Right renal cortex interstitium (tissue), 3 donors: ENCODE results near the gene RPP25L. TPM values are rescaled to one million over a fixed set of nuclear protein-coding genes. Genes with fewer than 3 reads are reported as not detected.

Experiments used
- DNase-seq, 3 donors: peaks; one replicate each; pipeline ENCODE4 v3.0.0-alpha.2; 2013; ENCODE audit warnings: low read depth in 3 of 3, low spot score in 2 of 3
- polyA plus RNA-seq, 3 donors: library from polyadenylated mRNA; unstranded; fragments of 120-200 nt; gene quantifications; one replicate each; pipeline ENCODE4 v1.2.1, GENCODE V29; 2013; ENCODE audit not compliant: insufficient read length in 3 of 3

RPP25L gene
- polyA plus RNA-seq, 3 donors = 23.4 to 28.8 (median 28.7) TPM

DNA sequence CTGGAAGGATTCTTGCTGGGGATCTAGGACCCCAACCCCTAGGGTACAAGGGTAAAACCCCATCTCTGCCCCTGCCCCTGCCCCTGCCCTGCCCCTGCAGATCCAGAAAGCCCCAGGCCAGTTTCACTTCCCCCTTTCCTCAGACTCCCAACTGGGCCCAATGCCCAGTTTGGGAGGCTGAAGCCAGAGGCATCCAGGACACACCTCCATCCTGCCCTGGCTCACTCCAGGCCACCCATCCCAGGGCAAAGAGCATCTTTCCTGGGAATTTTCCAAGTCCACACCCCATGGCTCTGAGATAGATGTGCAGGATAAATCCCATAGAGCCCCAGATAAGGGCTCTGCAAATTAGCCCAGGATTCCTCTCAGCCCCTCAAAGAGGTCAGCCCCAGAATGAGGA, 39.8 kb downstream of the RPP25L start:
- no peak for DNase-seq

DNA sequence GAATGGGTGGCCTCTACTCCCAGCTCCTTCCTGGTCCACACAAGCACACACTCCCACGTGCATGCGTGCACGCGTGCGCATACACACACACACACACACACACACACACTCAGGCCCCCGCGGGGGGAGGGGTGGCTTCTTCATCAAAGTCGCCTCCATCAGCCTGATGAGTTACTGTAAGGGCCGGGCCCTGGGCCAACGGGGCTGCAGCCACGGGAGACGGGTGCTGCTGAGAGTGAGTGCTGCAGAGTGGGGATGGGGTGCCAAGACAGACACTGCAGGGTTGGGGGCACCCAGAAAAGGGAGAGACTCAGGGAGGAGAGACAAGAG, 40.5 kb downstream of the RPP25L start:
- DNase-seq = no peak

DNA sequence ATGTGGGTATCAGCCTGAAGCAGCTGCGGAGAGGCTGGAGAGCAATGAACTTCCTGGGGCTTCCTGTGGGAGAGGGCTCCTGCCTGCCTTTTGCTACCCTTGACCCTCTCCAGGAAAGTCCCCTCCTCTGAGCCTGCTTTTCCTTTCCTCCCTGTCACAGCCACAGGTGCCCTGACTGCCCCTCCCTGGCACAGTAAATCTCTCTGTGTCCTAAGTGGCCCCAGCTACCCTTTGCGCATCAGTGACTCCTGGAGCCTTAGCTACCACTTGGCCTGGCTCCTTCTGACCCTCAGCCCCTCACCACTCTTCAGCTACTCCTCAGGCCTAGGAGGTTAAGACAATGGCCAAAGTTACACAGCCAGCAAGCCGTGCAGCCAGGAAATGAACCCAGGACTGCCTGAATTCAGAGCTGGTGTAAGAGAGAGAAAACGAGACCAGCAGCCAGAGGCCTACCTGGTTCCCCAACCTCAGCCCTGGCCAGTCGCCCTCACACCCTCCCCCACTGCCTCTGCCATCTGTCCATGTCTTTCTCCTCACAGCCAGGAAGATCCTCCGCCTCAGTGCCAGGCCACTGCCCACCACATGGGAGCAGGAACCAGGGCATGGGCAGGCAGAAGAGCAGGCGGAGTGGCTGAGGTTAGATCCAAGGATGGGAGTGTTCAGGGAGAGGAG, 41.0 kb downstream of the RPP25L start:
- DNase-seq = no peak

DNA sequence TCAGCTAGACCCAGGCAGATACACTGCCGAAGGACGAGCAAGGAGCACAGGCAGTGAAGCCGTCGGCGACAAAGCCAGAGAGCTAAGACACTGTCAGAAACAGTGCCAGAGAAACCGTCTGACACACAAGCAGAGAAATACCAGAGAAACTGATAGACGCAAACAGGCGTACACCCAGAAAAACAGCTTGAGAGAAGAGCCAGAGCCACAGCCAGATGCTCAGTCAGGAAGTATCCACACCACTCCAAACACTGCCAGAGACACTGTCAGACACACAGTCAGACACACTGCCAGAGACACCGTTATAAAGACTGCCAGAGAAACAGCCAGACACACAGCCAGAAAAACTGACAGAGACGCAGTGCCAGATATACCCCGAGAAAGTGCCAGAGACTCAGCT, 41.5 kb downstream of the RPP25L start:
- no peak for DNase-seq

DNA sequence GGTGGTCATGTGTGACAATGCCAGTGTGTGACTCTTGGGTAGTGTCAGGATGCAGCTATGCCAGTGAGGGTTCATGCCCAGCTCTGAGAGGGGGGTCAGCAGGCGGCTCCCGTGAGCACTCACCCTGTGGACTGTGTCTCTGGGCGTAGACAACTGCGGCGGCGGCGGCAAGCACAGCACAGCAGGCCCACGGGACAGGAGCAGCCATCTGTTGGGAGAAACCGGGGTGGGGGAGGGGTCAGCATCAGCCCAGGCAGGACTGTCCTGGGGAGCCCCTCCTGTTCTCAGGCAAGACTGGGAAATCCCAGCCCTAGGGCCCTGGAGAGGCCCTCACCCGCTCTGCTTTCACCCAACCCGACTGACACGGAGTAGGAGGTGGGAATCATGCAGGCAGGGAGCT, 43.1 kb downstream of the RPP25L start:
- DNase-seq = no peak

DNA sequence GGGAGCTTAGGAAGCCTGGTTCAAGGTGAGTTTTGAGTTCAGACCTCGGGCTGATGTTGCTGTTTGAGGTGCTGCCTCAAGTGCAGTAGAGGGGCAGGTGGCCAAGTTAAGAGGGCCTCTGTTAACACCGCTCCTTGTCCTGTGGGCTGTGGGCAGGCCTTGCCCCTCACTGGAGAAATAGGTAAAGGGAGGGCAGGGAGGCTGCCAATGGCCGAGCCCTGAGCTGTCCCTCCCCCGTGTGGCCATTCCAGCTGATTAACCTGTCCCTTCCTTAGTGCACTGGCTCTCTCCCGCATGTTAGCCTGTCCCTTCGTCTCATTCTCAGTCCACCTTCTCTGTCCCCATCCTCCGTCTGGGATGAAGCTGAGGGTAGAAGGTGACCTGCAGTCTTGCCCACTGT, 43.8 kb downstream of the RPP25L start:
- no peak for DNase-seq

DNA sequence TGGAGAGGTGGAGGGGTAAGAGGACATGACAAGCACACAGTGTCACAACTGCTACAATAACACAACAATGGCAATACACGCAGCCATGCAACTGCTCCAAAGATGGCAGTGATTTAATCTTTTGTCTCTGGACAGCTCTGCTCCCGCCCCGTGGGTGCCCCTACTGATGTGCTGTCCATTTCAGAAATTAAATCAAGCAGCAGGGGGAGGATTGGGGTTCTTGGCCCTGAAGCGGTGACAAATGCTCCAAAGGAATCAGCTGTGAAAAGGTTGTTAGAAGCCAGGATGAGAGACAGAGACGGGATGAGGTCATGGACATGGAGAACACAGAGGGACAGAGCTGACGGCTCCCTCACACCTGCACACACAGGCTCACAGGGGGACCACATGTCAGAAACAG, 44.9 kb downstream of the RPP25L start:
- no peak for DNase-seq

DNA sequence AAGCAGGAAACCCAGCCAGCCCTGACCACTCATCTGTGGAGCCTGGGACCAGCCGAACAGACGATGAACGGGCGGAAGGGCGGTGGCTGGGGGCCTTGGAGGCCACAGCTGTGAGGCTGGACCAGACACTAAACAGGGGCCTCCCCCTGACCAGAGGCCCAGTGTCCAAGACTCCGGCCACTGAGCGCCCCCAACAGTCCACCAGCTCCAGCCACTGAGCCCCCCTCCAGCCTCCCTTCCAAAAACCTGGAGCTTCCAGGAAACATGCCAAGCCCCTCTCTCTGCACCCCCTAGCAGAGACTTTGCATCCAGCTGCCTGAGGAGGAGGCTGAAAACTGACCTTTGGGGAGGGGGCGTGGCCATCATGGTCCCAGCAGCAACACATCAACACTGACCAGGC, 45.6 kb downstream of the RPP25L start:
- DNase-seq = no peak

DNA sequence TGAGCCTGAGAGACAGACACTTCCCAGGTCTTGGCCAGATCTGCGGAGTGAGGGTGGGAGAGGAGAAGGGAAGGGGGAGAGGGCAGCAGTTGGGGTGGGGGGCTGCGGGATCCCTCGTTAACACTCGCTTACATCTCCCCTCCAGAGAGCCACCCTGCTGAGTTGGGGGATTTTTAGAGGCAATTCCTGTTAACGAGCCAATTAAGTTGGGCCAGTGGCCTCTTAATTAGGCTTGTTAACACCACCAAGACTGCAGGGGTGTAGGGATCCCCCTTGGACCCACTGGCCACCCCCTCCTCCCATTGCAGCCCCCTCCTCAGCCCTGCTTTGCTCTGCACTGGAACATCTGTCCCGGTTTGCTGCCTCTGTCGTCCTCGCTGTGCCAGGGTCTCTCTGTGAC, 46.0 kb downstream of the RPP25L start:
- no peak for DNase-seq

DNA sequence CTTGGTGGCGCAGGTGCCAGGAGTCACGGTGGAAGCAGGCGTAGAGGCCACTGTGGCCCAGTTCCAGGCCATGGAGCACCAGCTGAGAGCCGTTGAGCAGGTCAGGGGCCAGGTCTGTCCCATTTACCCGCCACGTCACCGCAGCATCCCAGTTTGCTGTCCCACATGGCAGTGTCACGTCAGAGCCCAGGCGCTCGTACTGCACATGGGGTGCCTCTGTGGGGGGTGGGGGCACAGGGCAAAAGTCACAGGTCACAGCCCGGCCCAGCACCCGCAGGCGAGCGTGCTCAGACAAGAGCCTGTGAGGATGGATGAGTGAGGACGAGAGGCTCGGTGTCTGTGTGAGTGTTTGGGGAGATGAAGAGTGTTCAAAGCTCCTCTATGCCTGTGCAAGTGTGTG, 47.3 kb downstream of the RPP25L start:
- DNase-seq = no peak

DNA sequence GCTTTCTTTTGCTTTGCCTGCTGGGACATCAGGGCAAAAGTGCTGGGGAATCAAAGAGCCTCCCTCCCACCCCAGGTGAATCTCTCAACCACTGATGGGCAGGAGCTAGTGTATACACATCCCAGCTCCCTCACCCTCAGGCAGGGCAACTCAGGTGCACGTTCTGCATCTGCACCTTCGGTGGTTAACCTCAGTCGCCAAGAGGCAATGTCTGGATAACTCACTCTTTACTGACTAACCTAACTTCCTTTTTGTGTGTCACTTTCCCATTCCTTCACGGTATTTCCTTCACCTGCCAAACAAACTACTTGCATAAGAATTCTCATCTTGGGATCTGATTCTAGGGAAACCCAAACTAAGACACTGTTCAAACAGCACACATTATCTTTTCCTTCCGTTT, 48.6 kb downstream of the RPP25L start:
- no peak for DNase-seq

DNA sequence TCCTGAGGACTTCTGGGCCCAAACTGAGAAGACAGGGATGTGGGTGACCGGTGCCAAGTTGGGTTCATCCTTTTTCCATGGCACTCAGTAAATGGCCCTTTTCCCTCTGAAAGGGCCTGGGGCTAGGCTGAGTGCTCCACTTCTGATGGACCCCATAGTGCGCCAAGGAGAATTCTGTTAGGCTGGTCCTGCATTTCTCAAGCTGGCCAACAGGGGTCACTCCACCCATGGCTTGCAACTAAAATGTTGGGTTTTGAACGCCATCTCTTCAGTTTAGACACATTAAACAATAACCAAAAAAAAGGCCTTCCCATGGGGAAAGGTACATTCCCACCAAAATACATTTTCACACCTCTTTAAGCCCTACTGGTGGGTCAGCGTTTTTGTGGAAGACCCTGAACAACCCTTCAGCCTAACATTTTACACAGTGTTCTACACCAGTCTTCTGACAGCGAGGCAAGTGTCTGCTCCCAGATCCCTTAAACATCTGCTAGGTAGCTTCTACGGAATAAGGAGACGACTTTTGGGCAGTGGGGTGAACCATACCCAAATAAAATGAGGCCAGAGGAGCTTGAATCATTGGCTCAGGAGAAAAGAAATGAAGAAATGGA, 49.7 kb downstream of the RPP25L start:
- no peak for DNase-seq

DNA sequence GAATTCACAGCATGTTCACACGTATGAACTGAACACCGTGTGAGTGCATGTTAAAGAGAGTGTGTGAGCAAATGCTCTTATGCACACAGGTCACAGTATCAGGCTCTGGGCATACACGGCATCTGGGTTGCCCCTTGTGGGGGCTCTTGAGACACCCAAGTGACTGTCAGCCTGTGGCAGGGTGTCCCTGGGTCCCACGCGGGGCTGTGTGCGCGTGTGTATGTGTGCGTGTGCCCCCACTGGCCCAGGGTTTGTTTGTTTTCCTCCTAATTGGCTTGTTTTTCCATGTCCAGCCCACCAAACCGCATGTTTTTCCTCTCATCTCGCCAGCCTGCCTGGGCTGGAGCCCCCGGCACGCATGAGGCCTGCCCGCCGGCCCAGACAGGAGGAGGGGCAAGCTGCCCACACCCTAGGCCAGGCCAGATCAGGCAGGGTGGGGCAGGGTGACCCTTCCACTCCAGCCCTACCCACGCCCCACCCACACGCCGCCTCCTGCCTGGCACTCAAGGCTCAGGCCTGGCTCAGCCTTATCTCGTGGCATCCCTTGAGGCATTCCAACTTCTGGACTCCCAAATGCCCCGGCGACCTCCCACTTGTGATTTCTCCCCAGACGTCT, 51.2 kb downstream of the RPP25L start:
- DNase-seq = no peak

Other genes starting within 250 kb of the RPP25L start
- gene MYORG, start 235.2 kb downstream of the RPP25L start, polyA plus RNA-seq = 1 to 10 TPM; 7.1 to 9.9 (median 9.9) TPM
- 10 to 100 TPM; 12.1 to 12.7 (median 12.2) TPM for gene FAM219A, start 153.5 kb downstream of the RPP25L start, polyA plus RNA-seq
- gene DNAI1, start 153.3 kb downstream of the RPP25L start, polyA plus RNA-seq = 1 to 10 TPM; 1.6 to 2.7 (median 2.2) TPM
- 1 to 10 TPM; 1.3 to 1.8 (median 1.4) TPM for gene ENHO, start 89.1 kb downstream of the RPP25L start, polyA plus RNA-seq
- 10 to 100 TPM; 34.5 to 36.0 (median 35.6) TPM for gene CNTFR, start 22.4 kb downstream of the RPP25L start, polyA plus RNA-seq
- gene DCTN3, start 8.4 kb upstream of the RPP25L start, polyA plus RNA-seq = 10 to 100 TPM; 90.0 to 99.4 (median 96.9) TPM
- gene ARID3C, start 17.0 kb upstream of the RPP25L start, polyA plus RNA-seq = under 1 TPM in 1 of 3 donors, not detected in 2; 0.21 TPM
- 10 to 100 TPM; 47.0 to 53.1 (median 48.1) TPM for gene SIGMAR1, start 25.7 kb upstream of the RPP25L start, polyA plus RNA-seq
- gene GALT, start 34.6 kb upstream of the RPP25L start, polyA plus RNA-seq = 10 to 100 TPM; 57.8 to 70.9 (median 62.0) TPM
- gene IL11RA, start 40.1 kb upstream of the RPP25L start, polyA plus RNA-seq = 10 to 100 TPM; 44.1 to 48.8 (median 47.6) TPM
- gene CCL27, start 50.6 kb upstream of the RPP25L start, polyA plus RNA-seq = under 1 TPM; 0.50 to 0.61 (median 0.57) TPM
- gene CCL19, start 79.2 kb upstream of the RPP25L start, polyA plus RNA-seq = under 1 TPM in 1 of 3 donors, not detected in 2; 0.31 TPM
- gene CCL21, start 98.0 kb upstream of the RPP25L start, polyA plus RNA-seq = 10 to 100 TPM in 2 of 3 donors, 1 to 10 TPM in 1; 7.7 to 16.5 (median 10.4) TPM